Measurements from ENCODE around the gene CYTH3. TPM values are rescaled to one million over a fixed set of nuclear protein-coding genes. Genes with fewer than 3 reads are reported as not detected.

Gene CYTH3
- total and polyA plus RNA-seq, 2 of the 13 experiments (the other 11 are each of a cell fraction or from before 2014, with no cell fraction given), result 3.1 to 3.8 TPM

GRCh38 chr7:6243168-6243567 is 29.3 kb downstream of the CYTH3 start:
- POLR2A ChIA-PET, result no interaction called here
- CTCF ChIA-PET (ENCODE audit: low intra/inter-chr PET ratio, low total read pairs), result no interaction called here
- Histone ChIP-seq H3K4me3 (replicated peaks in 1 of 3; ENCODE audit: insufficient read depth in 1 of 3, low read depth in 2 of 3, low read length in 3 of 3) (no peak overlapping the region), H2AFZ (ENCODE audit: low read length) (no peak overlapping the region), H3K36me3 (replicated peaks in 1 of 2; ENCODE audit: control insufficient read depth in 1 of 2, insufficient read depth in 2 of 2, low read length in 2 of 2) (no peaks in the 10 kb centered on the region), H3K27ac (ENCODE audit: extremely low read length, insufficient read depth, low read length) (no peak overlapping the region), H3K9ac (ENCODE audit: insufficient read depth, low read depth, low read length) (no peak overlapping the region), H4K20me1 (ENCODE audit: insufficient read depth, low read length) (peaks cover 20% of the 10 kb centered on the region; the same call in 1 of the 2 replicates), H3K27me3 (ENCODE audit: control insufficient read depth in 1 of 2, insufficient read depth in 2 of 2, low read length in 2 of 2) (peaks cover 0 to 52% of the 10 kb centered on the region in 2 experiments; a peak in 4 of 5 replicates), H3K9me3 (ENCODE audit: low read length) (no peaks in the 10 kb centered on the region), H3K4me2 (ENCODE audit: low read depth, low read length) (no peak overlapping the region), H3K4me1 (ENCODE audit: insufficient read depth, low read length) (peaks cover 8% of the 10 kb centered on the region; the same call in 1 of the 2 replicates), H3K79me2 (ENCODE audit: insufficient read depth, low read length) (no peaks in the 10 kb centered on the region)
- no peak for DNase-seq (ENCODE audit: low spot score)
- TF ChIP-seq ZNF850 (CRISPR knock-in tag; conservative IDR thresholded peaks at IDR 0.05) (no peak), ZNF160 (CRISPR knock-in tag; IDR thresholded peaks at IDR 0.05) (no peak), ZNF589 (CRISPR knock-in tag; conservative IDR thresholded peaks at IDR 0.05) (no peak), ZNF432 (CRISPR knock-in tag; IDR thresholded peaks at IDR 0.05; ENCODE audit: borderline replicate concordance) (no peak), ZNF713 (CRISPR knock-in tag; IDR thresholded peaks at IDR 0.05) (no peak), ZNF326 (CRISPR knock-in tag; IDR thresholded peaks at IDR 0.05; ENCODE audit: borderline replicate concordance) (no peak), ZGPAT (CRISPR knock-in tag; IDR thresholded peaks at IDR 0.05) (no peak), GATAD2A (CRISPR knock-in tag; IDR thresholded peaks at IDR 0.05) (no peak), KDM3A (CRISPR knock-in tag; IDR thresholded peaks at IDR 0.05; ENCODE audit: low read depth) (no peak), AKAP8 (CRISPR knock-in tag; IDR thresholded peaks at IDR 0.05) (no peak), ZNF605 (CRISPR knock-in tag; IDR thresholded peaks at IDR 0.05) (no peak), SIN3B (IDR thresholded peaks at IDR 0.05; ENCODE audit: low read length) (no peak)
- TF ChIP-seq, protein P1, sequence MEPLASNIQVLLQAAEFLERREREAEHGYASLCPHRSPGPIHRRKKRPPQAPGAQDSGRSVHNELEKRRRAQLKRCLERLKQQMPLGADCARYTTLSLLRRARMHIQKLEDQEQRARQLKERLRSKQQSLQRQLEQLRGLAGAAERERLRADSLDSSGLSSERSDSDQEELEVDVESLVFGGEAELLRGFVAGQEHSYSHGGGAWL (CRISPR knock-in tag; IDR thresholded peaks at IDR 0.05), result no peak
- in situ Hi-C loops (cut with HindIII; ENCODE audit: extremely low pct_ligation_motif_present, low pct_unique_long_range_greater_than_20kb) (no loop called here), intact Hi-C loops (cut with micrococcal nuclease; ENCODE audit: unreplicated experiment) (no loop called here)
- no TSS peak for BruUV-seq (replicated peaks)
- no peak for ATAC-seq
- FAIRE-seq, result no peak
- WGBS (ENCODE audit: low lambda C conversion rate), result 71% methylated on average over 5 of the region's 5 CpGs
